Dedifferentiated amniotic fluid mesenchymal stem cell (primary cell): ENCODE results near the gene SERPINA3.
"Not testable (repeated sequence)": the region's sequence is repeated elsewhere in the genome, so short reads cannot be mapped to it uniquely, and the experiment has no call there.

Experiments used
- DNase-seq: peaks from one replicate; pipeline ENCODE4 v3.0.0-alpha.2; 2016; ENCODE audit errors: extremely low spot score

The SERPINA3 gene

DNA sequence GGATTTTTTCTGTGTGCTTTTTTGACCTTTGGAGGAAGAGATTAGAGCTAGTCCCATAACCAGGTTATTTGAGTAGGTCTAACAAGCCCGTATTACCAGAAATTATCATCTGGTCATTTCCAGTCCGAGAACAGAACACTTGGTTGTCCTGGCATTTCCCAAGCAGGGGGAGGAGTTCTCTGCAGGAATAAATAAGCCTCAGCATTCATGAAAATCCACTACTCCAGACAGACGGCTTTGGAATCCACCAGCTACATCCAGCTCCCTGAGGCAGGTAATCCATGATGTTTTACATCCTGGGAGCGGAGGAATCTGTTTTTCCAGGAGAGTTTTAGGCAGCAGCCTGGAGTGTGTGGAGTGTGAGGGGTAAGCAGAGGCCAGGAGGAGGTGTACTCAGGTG lies at the start of gene SERPINA3:
TSS of gene SERPINA3 (plus strand) at position 218 of the 400 bp plus-strand sequence. CDS start 2,051 bp downstream, outside the sequence.
- no peak for DNase-seq

DNA sequence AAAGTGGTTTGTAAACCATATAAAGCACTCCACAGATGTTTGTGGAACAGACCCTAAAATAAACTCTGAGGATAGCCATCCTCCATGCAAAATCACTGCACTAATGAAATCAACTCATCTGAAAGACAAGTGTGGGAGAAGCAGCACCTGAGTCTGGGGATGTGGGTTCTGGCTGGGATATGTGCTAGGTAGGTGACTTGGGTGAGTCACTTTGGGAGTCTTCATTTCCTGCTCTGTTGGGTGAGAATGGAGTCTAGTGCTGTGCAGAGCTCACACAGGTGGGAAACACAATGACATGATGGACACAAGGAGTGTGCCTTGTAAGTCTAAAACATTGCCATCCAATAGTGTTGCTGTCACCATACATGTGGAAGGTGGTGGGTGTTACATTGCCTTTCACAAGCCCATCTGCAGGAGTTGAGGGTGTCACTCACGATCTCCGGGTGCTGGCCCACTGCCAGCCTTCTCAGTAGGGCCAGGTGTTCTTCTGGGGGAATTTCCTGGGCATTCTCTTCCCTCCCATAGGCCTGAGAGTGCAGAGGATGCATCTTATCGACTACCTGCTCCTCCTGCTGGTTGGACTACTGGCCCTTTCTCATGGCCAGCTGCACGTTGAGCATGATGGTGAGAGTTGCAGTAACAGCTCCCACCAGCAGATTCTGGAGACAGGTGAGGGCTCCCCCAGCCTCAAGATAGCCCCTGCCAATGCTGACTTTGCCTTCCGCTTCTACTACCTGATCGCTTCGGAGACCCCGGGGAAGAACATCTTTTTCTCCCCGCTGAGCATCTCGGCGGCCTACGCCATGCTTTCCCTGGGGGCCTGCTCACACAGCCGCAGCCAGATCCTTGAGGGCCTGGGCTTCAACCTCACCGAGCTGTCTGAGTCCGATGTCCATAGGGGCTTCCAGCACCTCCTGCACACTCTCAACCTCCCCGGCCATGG lies 49.0 kb upstream of the SERPINA3 start:
- DNase-seq: no peak

DNA sequence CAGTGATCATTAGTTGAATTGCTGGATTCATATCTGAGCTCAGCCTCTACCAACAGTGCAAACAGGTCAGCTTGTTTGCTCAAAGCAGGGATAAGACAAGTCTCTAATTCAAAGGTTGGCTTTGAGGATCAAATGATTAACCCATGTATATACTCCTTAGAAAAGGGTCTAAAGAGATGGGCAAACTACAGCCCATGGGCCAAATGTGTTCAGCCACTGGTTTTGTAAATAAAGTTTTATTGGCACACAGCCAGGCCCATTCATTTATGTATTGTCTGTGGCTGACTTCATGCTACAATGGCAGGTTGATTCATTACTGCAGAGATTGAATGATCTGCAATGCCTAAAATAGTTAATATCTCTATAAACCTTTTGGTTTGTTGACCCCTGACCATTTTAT lies 47.8 kb upstream of the SERPINA3 start:
- DNase-seq: no peak

DNA sequence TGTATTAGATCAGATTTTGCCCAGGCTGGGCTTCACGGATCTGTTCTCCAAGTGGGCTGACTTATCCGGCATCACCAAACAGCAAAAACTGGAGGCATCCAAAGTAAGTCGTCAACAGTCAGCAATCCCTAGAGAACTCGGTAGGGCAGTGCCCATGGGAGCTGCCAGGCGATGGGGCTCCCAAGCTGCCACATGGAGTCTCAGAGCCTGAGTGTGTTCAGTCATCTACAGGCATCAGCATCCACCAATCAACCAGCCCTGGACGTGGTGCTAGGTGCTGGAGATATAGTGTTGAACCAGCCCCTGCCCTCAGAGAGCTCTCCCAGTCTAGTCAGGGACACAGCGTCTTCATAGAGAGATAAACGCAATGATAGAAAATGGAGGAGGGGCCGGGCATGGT lies 44.0 kb upstream of the SERPINA3 start:
- no peak for DNase-seq

DNA sequence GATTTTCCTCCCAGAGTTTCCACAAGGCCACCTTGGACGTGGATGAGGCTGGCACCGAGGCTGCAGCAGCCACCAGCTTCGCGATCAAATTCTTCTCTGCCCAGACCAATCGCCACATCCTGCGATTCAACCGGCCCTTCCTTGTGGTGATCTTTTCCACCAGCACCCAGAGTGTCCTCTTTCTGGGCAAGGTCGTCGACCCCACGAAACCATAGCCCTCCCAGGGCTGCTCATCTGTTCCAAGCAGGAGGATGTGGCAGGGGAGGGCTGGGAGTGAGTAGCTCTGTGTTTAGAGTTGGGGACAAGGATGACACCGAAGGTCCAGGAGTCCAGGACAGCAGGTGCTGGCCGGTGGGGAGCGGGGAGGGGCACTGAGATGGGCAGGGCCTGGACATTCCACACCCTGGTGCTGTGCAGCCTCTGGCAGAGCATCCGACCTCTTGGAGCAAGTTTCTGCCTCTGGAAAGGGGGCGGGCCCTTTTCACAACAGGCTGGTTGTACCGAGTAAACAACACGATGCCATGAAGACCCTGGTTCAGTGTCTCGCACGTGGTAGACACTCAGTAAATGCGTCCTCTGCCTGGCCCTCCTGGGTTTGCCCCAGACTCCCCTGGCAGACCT lies 42.7 kb upstream of the SERPINA3 start:
- no peak for DNase-seq

DNA sequence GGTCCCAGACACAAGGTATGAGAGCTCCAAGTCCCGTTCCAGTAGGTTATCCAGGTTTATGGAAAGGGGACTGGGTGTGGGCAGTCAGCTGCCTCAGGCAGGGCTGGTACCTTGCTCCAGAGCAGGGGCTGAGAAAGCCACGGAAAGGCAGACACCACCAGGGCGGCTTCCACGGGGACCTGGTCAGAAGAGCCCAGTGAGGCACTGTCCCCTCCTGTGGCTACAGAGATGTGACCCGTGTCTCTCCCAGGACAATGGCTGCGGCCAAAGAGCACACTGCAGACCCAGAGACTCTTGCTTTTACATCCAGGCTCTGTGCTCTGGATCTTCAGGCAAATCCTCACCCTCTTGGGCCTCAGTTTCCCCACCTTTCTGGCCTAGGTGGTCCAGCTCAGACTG lies 42.2 kb upstream of the SERPINA3 start:
- DNase-seq: no peak

DNA sequence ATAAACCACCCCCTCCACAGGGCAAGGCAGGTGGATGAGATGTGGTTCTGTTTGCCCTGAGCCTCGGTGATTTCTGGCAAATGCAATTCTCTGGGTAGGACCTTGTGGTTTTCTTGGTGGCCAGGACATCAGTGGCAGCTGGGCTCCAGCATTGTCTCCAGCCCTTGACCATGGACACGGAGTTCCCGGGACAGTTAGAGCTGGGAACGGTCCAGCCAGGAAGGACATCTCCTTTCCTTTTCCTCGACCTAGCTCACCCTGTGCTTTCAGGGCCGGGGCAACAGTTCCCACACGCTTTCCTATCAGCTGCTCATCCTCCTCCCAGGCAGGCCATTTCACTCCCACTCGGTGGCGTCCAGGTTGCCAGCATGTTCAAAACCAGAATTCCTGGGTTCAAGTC lies 41.8 kb upstream of the SERPINA3 start:
- no peak for DNase-seq

DNA sequence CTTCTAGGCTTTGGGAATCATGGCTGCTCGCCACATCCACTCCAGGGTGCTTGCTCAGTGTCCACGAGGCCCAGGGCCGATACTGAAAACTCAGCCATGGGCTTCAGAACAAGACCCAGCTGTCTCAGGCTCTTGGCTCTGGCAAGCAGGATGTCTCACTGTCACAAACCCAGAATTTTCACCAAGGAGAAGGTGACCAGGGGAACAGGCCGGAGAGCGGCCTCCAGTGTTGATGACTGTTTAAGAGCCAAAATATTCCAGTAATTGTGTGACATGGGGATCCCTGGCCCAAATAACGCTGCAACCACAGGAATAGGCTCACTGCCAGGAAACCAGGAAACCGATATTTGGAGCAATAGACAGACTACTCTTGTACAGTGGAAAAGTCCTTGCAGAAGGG lies 40.8 kb upstream of the SERPINA3 start:
- no peak for DNase-seq

DNA sequence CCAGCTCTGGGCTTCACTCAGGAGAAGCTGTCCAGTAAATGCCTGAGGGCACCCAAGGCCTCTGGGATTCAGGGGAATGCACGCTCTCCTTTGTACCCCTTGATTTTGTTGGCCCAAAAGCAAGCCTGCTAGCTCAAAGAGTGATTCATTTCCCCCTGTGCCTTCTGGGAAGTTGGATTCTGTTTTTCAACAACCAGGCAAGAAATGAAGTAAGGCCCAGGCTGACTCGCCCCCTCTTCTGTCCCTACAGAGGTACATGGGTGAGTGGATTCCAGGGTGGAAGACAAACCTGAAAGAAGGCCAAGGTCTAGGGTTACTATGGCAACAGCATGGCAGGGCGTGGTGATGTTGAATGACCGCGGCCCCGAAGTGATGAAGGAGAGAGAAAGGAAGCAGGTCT lies 40.2 kb upstream of the SERPINA3 start:
- DNase-seq: no peak

DNA sequence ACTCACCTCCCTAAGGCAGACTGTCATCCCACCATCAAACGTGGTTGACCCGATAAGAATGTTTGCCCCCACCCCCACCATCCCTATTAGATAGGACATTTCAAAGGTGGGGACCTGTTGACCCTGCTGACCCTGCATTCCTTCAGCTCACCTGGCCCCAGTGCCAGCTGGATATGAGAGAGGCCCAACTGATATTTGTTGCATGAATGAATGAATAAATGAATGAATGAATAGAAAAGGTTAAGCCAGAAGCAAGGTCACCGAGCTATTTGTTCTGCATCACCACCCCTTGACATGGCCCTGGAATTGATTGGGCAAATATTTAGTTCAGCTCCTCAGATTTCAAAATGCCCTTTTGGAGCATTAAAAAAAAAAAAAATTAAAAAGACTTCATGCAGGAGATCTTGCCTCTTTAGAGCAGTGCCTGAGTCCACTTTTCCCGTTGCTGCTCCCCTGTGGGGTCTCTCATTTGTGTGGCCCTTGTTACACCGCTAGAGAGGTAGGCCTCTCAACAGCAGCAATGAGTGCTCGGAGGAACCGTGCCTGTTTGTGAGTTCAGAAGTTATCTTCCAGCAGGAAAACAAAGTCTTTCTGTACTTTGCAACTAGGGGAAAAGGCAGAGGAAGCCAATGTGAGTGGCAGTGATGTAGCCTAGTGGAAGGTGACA lies 39.4 kb upstream of the SERPINA3 start:
- DNase-seq: no peak

DNA sequence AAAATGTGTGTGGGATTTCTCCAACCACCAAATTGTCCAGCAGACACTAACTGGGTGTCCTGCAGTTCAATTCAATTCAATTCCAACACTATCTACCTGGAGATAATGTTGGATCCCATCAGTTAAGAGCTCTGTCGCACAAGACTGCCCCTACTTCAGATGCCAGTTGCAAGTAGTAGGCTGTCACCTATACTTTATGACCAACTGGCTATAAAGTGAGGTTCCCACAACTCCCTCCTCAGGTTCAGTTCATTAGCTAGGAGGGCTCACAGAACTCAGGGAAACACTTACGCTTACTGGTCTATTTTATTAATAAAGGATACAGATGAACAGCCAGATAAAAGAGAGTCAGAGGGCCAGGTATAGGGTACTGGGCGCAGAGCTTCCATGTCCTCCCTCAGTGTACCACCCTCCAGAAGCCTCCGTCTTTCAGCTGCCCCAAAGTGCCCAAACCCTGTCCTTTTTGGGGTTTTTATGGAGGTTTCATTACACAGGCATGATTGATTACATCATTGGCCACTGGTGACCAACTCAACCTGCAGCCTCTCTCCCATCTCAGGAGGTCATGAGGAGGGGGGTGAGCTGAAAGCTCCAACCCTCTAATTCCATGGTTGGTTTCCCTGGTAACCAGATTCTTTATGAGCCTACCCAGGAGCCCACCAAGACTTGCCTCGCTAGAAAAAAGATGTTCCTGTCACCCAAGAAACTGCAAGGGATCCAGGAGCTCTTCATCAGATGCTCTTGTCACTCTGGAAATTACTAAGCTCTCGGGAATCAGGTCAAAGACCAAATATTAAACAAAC lies 38.5 kb upstream of the SERPINA3 start:
- no peak for DNase-seq

DNA sequence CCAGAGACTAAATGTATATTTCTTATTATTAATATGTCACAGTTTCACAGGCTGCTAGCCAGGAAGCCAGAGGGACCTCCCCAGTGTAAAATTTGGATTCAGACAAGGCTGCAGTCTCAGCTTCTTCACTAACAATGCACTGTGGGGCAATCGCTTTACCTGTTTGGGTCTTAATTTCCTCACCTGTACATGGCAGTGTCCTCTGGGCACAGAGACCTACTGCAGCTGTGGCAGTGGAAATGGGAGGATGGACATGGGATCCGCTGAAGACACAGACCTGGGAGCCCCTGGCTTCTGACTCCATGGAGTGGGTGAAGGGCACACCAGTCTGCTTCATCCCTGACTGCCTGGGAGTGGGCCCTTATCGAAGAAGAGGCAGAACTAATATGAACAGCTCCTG lies 37.9 kb upstream of the SERPINA3 start:
- DNase-seq: no peak

DNA sequence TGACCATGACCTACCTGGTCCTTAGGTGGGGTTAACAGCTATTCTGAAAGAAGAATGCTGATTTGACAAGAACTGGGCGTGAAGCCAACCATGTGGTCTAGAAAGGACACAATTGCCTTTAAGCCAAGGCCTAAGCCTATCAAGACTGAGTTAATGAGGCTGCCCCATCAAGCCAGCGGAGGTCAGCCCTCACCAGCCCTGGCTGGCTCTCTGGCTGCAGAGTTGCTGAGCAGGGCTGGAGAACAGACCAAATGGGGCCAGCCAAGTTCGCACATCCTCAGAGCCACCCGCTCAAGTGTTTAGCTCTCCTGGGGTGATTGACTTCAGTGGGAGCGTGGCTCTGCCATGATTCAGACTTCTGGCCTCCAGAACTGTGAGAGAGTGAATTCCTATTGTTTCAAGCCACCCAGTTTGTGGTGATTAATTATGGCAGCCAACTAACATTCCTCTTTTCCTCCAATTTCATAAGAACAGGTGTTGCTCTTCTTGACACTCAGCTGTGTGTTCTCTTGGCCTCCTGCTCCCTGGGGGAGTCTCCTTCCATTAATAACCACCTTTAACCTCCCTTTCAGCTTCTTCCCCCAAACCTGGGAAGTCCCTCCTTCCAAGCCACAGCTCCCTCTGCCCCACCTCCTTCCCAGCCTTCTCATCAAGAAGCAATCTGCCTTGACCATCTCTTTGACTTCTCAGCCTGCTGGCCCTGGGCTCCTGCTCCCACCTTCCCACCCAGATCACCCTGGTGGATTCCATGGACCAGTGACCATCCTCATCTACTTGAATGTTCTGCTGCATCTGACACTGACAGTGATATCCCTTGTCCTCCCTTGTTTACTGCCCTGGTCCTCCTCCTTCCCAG lies 36.2 kb upstream of the SERPINA3 start:
- DNase-seq: no peak

DNA sequence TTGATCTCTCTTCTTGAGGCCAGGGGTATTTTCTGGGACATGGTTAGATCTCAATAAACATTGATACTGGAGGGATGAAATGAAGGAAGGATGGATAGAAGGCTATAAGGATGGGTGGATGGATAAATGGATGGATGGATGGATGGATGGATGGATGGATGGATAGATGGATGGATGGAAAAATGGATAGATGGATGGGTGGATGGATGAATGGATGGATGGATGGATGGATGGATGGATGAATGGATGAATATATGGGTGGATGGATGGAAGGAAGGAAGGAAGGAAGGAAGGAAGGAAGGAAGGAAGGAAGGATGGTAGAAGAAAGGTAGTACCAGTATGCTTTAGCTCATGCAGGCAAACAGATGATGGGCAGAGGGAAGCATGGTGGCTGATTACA lies 34.7 kb upstream of the SERPINA3 start:
- DNase-seq: not testable (repeated sequence)

DNA sequence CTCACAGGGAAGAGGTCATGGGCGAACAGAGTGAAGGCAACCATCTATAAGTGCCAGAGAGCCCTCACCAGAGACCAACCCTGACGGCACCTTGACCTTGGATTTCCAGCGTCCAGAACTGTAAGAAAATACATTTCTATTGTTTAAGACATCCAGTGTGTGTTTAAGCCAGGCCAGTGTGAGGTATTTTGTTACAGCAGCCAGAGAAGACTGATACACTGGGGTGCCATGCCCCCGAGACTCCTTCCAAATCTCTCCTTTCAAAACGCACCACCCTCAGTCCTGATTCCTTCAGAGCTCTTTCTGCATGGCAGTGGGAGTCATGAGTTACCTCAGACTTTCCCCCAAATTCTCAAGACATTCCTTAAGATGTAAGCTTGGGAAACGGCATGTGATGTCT lies 33.5 kb upstream of the SERPINA3 start:
- no peak for DNase-seq

DNA sequence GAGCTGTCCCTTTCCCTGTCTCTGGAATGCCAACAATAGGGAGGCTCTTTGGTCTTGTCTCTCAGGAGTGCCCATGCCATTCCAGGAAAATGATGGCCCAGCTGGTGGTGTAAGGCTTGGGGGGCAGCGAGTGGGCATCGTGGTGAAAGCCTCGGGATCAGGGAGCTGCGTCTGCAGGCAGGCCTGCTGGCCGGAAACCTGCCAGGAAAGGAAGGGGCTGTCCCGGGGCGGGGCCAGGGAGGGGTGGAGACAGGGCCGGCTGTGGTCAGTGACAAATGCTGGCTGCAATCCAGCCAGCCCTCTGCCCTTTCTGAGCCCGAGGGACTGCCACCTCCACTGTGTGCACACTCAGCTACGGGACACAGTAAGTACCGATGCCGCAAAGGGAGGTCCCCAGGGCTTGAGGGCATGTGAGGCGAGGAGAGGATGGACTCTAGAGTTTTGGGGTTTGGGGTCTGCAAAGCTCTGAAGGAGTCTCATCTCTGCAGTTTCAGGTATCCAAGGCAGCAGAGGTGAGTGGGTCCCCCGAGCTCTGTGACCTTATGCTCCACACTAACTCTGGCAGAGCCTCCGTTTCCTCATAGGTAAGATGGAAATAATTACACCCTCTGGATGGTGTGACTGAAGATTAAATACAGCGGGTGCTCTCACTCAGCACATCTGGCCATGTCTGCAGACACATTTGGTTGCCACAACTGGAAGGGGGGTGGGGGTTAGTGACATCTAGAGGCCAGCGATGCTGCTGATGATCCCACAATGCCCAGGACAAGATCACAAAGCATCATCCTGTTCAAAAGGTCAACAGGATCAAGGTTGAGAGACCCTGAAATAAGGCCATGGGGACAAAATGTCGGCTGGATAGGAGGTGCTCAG lies 30.8 kb upstream of the SERPINA3 start, which contains the start of gene SERPINA5:
TSS of gene SERPINA5 (plus strand) at position 300 of the 873 bp plus-strand sequence. CDS start 5,937 bp downstream, outside the sequence.
- DNase-seq: no peak

DNA sequence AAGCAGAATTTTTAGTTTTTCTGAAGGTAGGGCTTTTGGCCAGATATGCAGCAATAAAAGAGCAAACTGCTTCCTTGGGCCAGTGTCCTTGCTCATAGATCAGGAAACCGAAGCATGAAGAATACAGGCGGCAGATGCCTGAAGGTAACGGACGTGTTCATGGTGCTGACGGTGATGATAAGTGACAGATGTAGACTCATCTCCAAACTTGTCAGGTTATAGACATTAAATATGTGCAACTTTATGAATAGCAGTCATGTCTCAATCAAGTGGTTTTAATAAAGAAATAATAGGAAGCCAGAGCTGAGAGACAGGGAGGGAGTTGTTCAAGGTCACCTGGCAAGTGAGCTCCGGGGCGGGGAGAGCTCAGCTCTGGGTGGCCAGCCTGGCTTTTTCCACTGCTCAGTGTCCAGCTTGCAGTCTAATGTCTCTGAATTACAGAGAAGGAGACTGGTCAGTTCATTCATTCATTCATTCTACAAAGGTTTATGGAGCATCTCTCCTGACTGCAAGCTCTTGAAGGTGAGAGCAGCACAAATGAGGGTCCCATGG lies 29.9 kb upstream of the SERPINA3 start:
- DNase-seq: no peak

DNA sequence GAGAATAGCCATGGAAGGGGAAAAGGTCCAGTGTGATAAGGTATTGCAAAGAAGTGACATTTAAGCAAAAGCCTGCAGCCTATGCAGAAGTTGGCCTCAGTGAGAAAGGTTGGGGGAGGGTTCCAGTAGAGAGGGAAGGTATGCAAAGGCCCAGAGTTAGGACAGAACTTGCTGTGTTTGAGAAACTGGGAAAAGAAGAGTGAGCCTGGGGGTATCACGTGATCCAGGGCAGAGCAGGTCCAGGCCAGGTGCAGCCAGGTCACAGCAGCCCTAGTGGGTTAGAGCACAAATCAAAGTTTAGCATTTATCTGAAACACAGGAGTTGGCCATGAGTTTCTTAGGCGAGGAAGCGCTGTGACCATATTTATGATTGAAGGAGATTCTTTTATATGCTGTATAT lies 29.3 kb upstream of the SERPINA3 start:
- no peak for DNase-seq

DNA sequence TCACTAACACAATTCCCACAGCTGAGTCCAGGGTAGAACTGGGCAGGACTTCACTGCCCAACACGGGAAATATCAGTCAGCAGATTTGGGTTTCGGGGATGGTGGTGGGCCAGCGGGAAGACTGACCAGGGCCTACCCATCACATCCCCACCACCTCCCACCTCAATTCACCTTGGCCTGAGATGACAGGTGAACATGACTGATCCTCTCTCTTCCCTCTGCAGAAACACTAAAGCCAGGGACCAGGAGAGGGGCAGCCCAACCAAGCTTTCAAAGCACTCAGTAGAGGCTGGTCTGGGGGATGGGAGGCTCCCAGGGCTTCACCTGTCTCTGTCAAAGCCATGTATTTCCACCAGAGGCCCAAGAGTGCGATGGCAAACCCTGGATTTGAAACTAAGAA lies 28.6 kb upstream of the SERPINA3 start:
- DNase-seq: no peak
